ENCODE results near the gene RFWD3.
"Not testable (repeated sequence)": the region's sequence is repeated elsewhere in the genome, so short reads cannot be mapped to it uniquely, and the experiment has no call there.

The RFWD3 gene

GRCh38 chr16:74666010-74666421 lies 661 bp downstream of the RFWD3 start:
- DNase-seq, result no peak

DNA sequence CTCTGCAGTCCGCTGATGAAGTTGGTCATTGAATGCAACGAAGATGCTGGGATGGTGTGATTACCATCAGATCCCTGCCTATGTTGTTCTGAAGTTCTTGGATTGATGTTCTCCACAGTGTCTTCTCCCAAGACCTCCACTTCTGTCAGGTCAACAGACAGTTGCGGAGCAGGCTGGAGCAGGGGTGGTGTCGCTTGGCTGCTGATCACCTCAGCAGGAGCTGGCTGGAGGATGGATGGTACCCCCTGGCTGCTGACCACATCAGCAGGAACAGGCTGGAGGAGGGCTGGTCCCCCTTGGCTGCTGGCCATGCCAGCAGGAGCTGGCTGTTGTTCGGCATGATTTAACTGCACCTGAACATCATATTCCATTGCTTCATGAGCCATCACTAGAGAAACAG lies 5.6 kb downstream of the RFWD3 start:
- DNase-seq, result no peak

GRCh38 chr16:74660383-74660782 lies 6.3 kb downstream of the RFWD3 start:
- DNase-seq, result no peak

- no peak for DNase-seq
Measured at GRCh38 chr16:74659041-74659440, 7.6 kb downstream of the RFWD3 start.

DNA sequence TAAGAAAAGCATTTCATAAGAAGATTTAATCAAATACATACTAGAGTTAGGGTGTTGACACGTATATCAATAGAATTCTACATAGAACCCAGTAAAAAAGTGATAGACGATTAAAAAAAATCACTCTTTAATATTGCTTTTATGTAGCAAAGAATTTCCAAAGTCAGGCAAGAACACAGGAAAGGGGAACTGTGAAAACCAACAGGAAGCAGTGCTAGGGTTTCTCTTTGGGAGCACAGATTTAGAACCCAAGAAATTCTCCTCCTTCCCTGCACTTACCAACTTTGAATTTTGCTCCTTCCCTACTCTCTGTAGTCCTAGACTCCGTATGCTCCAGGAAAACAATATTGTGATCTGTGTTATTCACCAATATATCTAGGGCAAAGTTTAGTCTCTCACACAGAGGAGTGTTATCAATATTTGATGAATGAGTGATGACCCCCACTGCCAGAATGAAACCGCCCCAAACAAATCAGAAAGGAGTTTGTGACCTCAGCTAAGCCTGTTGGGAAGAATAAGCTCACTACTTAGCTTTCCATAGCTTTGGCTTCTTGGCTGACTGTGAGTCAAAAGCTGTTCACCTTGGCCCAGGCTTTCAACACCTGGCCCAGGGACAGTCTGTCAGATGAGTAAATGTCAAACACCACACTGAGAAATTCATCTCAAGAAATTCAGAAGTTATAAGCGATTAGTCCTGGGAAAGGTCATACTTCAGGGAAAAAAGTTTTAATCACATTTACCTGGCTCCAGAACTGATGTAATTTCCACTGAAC lies 8.6 kb downstream of the RFWD3 start:
- no peak for DNase-seq

DNA sequence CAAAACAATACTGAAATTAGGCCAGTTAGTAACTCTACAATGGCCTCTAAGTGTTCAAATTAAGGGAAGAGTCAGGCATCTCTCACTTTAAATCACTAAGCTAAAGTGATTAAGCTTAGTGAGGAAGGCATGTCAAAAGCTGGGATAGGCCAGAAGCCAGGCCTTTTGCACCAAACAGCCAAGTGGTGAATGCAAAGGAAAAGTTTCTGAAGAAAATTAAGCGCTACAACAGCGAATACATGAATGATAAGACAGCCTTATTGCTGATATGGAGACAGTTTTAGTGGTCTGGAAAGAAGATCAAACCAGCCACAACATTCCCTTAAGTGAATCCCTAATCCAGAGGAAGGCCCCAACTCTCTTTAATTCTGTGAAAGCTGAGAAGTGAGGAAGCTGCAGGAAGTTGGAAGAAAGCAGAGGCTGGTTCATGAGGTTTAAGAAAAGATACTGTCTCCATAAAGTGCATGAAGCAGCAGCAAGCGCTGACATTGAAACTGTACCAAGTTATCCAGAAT lies 12.1 kb downstream of the RFWD3 start:
- DNase-seq, result no peak

DNA sequence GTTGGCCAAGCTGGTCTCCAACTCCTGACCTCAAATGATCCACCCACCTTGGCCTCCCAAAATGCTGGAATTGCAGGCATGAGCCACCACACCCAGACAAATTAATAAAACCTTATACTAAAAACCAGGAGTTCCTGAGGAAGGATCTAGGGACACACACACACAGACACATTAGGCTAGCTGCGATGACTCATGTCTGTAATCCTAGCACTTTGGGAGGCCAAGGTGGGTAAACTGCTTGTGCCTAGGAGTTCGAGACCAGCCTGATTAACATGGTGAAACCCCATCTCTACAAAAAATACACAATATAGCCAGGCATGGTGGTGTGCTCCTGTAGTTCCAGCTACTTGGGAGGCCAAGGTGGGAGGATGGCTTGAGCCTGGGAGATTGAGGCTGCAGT lies 13.8 kb downstream of the RFWD3 start:
- not testable (repeated sequence) for DNase-seq

DNA sequence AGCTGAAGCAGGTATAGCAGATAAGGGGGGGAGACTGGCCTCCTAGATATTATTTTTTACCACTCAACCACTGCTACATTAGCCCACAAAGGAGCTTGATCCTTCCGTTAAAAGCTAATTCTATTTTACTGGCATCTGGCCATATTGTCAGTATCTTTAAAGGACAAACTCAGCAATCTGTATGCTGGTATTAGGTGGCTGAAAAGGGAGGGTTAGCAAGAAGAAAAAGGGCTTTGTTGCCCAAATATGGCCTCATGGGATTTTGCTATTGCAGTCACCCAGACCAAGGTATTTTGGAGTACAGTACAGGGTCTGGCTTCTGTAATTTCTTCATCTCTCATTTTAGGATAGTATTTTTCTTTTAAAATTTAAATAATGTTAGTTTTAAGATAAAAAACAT lies 14.4 kb downstream of the RFWD3 start:
- DNase-seq, result no peak

DNA sequence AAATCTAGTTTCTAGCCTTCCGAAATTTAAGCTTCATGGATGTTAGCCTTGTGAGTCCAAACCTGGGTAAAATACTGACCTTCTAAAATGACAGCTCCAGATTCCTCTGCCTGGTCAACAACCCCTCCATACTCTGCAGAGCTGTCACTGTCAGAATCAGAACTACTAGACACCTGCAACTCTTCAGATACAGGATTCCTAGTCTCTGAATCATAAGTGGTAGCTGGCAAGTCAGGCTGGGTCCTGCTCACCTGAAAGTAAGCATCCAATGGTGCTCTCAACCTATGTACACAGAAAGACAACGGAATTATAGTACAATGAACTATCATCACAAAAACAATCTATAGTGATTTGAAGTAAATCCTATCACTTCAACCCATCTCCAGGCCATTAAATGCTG lies 14.8 kb downstream of the RFWD3 start:
- DNase-seq, result no peak

- no peak for DNase-seq
Measured at GRCh38 chr16:74650966-74651567, 15.6 kb downstream of the RFWD3 start.

DNA sequence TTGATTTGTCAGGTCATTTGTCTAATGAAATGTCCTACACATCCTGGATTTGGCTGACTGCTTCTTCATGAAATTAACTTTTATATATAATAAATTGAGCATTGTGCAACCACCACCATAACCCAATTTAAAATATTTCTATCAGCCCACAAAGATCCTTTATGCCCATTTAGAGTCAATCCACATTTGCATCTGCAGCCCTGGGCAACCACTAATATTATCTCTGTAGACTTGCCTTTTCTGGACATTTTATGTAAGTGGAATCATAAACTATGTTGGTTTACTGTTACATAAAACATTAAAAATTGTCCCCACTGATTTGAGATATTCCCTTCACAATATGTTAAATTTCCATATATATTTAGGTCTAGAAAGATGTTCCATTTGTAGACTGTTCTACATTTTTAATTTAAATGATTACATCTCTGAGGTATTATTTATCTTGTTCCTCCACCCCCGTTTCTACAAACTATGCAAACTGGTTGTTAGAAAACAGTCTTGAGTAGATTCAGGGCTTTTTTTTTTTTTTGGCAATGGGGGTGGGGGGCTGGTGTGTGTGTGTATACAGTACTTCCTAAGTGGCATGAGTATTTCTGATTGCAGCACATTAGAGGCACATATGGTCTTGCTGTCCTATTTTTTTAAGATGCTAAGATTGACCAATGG lies 16.7 kb downstream of the RFWD3 start:
- no peak for DNase-seq

DNA sequence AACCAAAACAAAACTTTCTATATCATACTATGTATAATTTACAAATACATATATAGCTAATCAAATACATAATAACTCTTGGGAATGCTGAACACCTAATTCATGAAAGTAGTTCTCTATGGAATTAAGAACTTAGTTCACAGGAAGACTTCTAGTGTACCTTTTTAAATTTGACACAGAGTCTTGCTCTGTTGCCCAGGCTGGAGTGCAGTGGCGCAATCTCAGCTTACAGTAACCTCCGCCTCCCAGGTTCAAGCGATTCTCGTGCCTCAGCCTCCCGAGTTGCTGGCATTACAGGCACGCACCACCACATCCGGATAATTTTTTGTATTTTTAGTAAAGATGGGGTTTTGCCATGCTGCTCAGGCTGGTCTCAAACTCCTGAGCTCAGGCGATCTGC lies 24.7 kb downstream of the RFWD3 start:
- no peak for DNase-seq

GRCh38 chr16:74637742-74638453 lies 28.8 kb downstream of the RFWD3 start:
- DNase-seq, result no peak

DNA sequence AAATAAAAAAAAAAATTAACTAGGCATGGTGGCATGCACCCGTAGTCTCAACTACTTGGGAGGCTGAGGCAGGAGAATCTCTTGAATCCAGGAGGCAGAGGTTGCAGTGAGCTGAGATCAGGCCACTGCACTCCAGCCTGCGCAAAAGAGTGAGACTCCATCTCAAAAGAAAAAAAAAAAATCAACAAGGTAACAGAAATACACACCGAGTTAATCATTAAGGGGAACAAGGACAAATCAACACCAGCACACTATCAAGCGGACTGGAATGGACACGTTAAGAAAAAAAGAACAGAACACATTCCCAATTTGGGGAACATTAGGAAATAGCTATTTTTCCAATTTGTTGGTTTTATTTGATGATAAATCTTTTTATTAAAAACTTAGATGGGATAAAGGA lies 31.4 kb downstream of the RFWD3 start:
- DNase-seq, result no peak

- no peak for DNase-seq
Measured at GRCh38 chr16:74633686-74634085, 33.0 kb downstream of the RFWD3 start.

DNA sequence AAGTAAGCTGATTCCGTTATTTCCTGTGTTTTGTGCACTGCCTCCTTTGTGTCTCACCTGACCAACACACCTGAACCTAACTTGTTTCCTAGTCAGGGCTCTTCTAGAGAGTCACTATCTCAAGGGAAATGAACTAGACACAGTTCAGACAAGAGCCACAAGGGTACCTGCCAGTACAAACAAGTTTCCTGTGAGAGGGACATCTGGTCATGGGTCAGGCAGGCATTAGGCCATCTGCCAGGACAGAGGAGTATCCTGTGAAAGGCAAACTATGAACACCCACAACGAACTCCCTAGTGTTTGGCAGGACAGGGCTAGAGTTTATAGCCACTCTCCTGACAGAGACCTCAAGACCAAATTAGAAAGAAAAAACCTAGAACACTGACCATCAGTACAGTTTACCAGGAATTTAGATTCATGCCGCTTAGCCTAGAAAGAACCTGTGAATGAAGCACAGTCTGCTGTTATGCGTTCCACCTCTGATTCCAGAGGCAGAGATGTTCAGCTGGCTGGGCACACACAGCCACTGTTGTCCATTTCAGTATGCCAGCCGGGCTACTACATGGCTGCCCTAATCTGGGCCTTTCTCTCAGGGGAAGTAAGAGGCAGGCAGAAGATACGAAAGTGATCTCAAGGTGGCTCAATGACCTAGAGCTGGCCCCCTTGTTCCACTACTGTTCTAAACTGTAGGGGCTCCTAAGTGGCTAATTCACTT lies 39.0 kb downstream of the RFWD3 start:
- no peak for DNase-seq

- DNase-seq, result no peak
Measured at GRCh38 chr16:74626741-74627416, 39.8 kb downstream of the RFWD3 start.

DNA sequence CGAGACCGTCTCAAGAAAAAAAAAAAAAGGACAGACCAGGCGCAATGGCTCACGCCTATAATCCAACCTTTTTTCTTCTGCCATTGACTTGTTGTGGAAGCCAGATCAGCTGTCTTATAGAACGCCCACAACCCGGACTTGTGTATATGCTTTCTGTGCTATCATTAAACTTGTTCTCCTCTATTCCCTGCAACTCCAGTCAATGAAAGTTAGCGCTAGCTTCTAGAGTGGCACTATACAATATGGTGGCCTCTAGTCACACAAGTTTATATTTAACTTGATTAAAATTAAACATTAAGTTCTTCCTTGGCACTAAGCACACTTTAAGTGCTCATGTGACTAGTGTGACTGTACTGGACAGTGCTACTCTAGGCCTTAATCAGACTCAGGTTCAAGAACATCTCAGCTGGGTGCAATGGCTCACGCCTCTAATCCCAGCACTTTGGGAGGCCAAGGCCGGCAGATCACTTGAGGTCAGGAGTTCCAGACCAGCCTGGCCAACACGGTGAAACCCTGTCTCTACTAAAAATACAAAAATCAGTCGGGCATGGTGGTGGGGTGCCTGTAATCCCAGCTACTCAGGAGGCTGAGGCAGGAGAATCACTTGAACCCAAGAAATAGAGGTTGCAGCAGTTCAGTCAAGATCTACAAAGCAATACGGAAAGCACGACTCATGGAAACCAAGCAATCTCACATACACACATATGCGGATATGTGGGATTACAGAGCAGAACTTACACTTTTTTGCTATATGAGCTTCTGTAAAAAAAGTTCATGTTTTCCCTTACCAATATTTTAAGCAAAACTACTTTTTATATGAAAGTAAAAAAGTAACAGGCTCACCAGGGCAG lies 41.0 kb downstream of the RFWD3 start:
- DNase-seq, result no peak

GRCh38 chr16:74623839-74624235 lies 42.8 kb downstream of the RFWD3 start:
- no peak for DNase-seq

- peak; percentile 2 for DNase-seq
Measured at GRCh38 chr16:74623214-74623838, 43.4 kb downstream of the RFWD3 start.

GRCh38 chr16:74622005-74622404 lies 44.7 kb downstream of the RFWD3 start:
- no peak for DNase-seq

All from NCI-H146 (cell line).